CD14-positive monocyte (primary cell): ENCODE data around the gene SCP2. TPM values are rescaled to one million over a fixed set of nuclear protein-coding genes. Genes with fewer than 3 reads are reported as not detected.

Experiments
- DNase-seq, 3 donors: peaks; one replicate each; pipeline ENCODE4 v3.0.0-alpha.2; 2011 to 2022
- H2AFZ ChIP-seq: 2 replicates; pipeline ENCODE4 v1.6.0; 2012; ENCODE audit warnings: mild to moderate bottlenecking, low read depth, low read length, inconsistent platforms; ENCODE audit not compliant: insufficient read depth, poor library complexity, severe bottlenecking
- H3K27ac ChIP-seq, 2 donors: 1 replicate in 1 of 2; 2 replicates in 1 of 2; pipeline ENCODE4 v1.5.1; 2012 to 2013; ENCODE audit warnings: low read length in 2 of 2, control low read depth in 1 of 2, inconsistent platforms in 1 of 2, low read depth in 1 of 2, mild to moderate bottlenecking in 1 of 2
- H3K27me3 ChIP-seq, 2 donors: one replicate each; pipeline versions ENCODE4 v1.6.0 to v1.6.1; 2011 to 2013; ENCODE audit warnings: low read length in 2 of 2; ENCODE audit not compliant: control insufficient read depth in 2 of 2, insufficient read depth in 2 of 2
- H3K36me3 ChIP-seq, 2 donors: replicated peaks in 1 of 2; 1 replicate in 1 of 2; 2 replicates in 1 of 2; pipeline versions ENCODE4 v1.5.1 to v1.6.1; 2012 to 2013; ENCODE audit warnings: low read length in 2 of 2, control low read depth in 1 of 2, inconsistent platforms in 1 of 2, mild to moderate bottlenecking in 1 of 2; ENCODE audit not compliant: insufficient read depth in 2 of 2, control insufficient read depth in 1 of 2
- H3K4me1 ChIP-seq, 2 donors: 1 replicate in 1 of 2; 2 replicates in 1 of 2; pipeline versions ENCODE4 v1.5.1 to v1.6.1; 2012 to 2013; ENCODE audit warnings: low read length in 2 of 2, control low read depth in 1 of 2, inconsistent platforms in 1 of 2, mild to moderate bottlenecking in 1 of 2, moderate library complexity in 1 of 2; ENCODE audit not compliant: insufficient read depth in 2 of 2, control insufficient read depth in 1 of 2
- H3K4me2 ChIP-seq: replicated peaks from 2 replicates; pipeline ENCODE3; 2012; ENCODE audit warnings: low read length, moderate library complexity, mild to moderate bottlenecking; ENCODE audit not compliant: poor library complexity, severe bottlenecking; ENCODE audit errors: extremely low read depth
- H3K4me3 ChIP-seq, 3 experiments: fragments of 200-600 bp in 1 of 3; sonication (generic) in 1 of 3; replicated peaks in 1 of 3; 1 replicate in 2 of 3; 2 replicates in 1 of 3; pipeline ENCODE4 v1.5.1; 2011 to 2013; ENCODE audit warnings: low read length in 3 of 3, mild to moderate bottlenecking in 3 of 3, control low read depth in 2 of 3, low read depth in 2 of 3, inconsistent platforms in 1 of 3, moderate library complexity in 1 of 3
- H3K79me2 ChIP-seq: 2 replicates; pipeline ENCODE4 v1.6.0; 2012; ENCODE audit warnings: mild to moderate bottlenecking, control low read depth, inconsistent platforms, low read length, moderate library complexity; ENCODE audit not compliant: insufficient read depth
- H3K9ac ChIP-seq: 2 replicates; pipeline ENCODE4 v1.6.0; 2017; ENCODE audit warnings: low read length, mild to moderate bottlenecking; ENCODE audit not compliant: insufficient read depth, poor library complexity, severe bottlenecking
- H3K9me3 ChIP-seq, 2 donors: replicated peaks in 1 of 2; 1 replicate in 1 of 2; 2 replicates in 1 of 2; pipeline versions ENCODE4 v1.5.1 to v1.6.1; 2012 to 2013; ENCODE audit warnings: low read length in 2 of 2, control low read depth in 1 of 2; ENCODE audit not compliant: control insufficient read depth in 1 of 2, insufficient read depth in 1 of 2
- H4K20me1 ChIP-seq: 2 replicates; pipeline ENCODE4 v1.6.0; 2012; ENCODE audit warnings: mild to moderate bottlenecking, low read length, control low read depth, moderate library complexity; ENCODE audit not compliant: insufficient read depth
- H3K27ac Mint-ChIP-seq, 7 donors: one replicate each; pipeline ENCODE4 v1.8.0; 2020; ENCODE audit warnings: mild to moderate bottlenecking in 7 of 7, mixed read lengths in 7 of 7, moderate library complexity in 6 of 7, inconsistent platforms in 2 of 7
- H3K27me3 Mint-ChIP-seq, 3 donors: one replicate each; pipeline ENCODE4 v1.8.0; 2021 to 2022; ENCODE audit warnings: low read depth in 3 of 3, mild to moderate bottlenecking in 3 of 3, mixed read lengths in 3 of 3, moderate library complexity in 3 of 3, inconsistent platforms in 1 of 3
- H3K36me3 Mint-ChIP-seq, 2 donors: one replicate each; pipeline ENCODE4 v1.8.0; 2020; ENCODE audit warnings: mixed read lengths in 2 of 2, inconsistent platforms in 1 of 2, mild to moderate bottlenecking in 1 of 2
- H3K4me1 Mint-ChIP-seq: one replicate; pipeline ENCODE4 v1.8.0; 2020; ENCODE audit warnings: mild to moderate bottlenecking, mixed read lengths
- H3K4me3 Mint-ChIP-seq, 2 donors: one replicate each; pipeline ENCODE4 v1.8.0; 2020; ENCODE audit warnings: mild to moderate bottlenecking in 2 of 2, mixed read lengths in 2 of 2, moderate library complexity in 1 of 2
- H3K9me3 Mint-ChIP-seq, 7 donors: one replicate each; pipeline ENCODE4 v1.8.0; 2020 to 2022; ENCODE audit warnings: mixed read lengths in 7 of 7, mild to moderate bottlenecking in 6 of 7, moderate library complexity in 6 of 7, inconsistent platforms in 2 of 7
- WGBS: methylation state at CpG from one replicate; pipeline ENCODE4 v1.1.5; 2013; ENCODE audit warnings: missing lambda C conversion rate; ENCODE audit not compliant: insufficient coverage; 5-methylcytosine and 5-hydroxymethylcytosine counted together
- intact Hi-C, 2 donors: fragments of 100-400 bp; cut with micrococcal nuclease; formaldehyde crosslinking; loops; one replicate each; pipeline versions ENCODE4 v1.15.0 to v1.15.1; 2023
- polyA plus RNA-seq, 3 donors: library from polyadenylated mRNA; depleted of rRNA in 1 of 3; unstranded in 2 of 3; stranded (reverse) in 1 of 3; fragments of 300-500 nt in 2 of 3; fragments of >200 nt in 1 of 3; fragmentation: Illumina TruSeq in 2 of 3; gene quantifications; 1 replicate in 2 of 3; 2 replicates in 1 of 3; pipeline ENCODE4 v1.2.3, GENCODE V29; 2012 to 2021
- TF ChIP-seq, protein P1 (sequence below): fragments of 200-600 bp; IDR thresholded peaks from one replicate; pipeline ENCODE4 v1.8.0; 2022; ENCODE audit warnings: antibody characterized with exemption, mild to moderate bottlenecking

Gene SCP2
- polyA plus RNA-seq, 3 donors: 56.3 to 197 (median 156) TPM

- H2AFZ ChIP-seq: no peak overlapping the region
- Mint-ChIP-seq H3K9me3 (no peaks in the 10 kb centered on the region), H3K4me3 (no peak overlapping the region), H3K36me3 (peaks cover 29 to 32% of the 10 kb centered on the region in 2 donors), H3K4me1 (no peaks in the 10 kb centered on the region), H3K27ac (no peak overlapping the region), H3K27me3 (no peaks in the 10 kb centered on the region)
- no peaks in the 10 kb centered on the region for H3K4me1 ChIP-seq
- H3K4me2 ChIP-seq: no peak overlapping the region
- H3K9me3 ChIP-seq: no peaks in the 10 kb centered on the region
- no peak overlapping the region for H3K27ac ChIP-seq
- no peaks in the 10 kb centered on the region for H3K79me2 ChIP-seq
- no peak overlapping the region for H3K9ac ChIP-seq
- H3K36me3 ChIP-seq: peaks cover 2 to 9% of the 10 kb centered on the region in 2 donors
- H3K4me3 ChIP-seq: no peak overlapping the region
- intact Hi-C loops: no loop called here
- no peaks in the 10 kb centered on the region for H4K20me1 ChIP-seq
- 98% methylated on average over 5 of the region's 6 CpGs for WGBS
- H3K27me3 ChIP-seq: no peaks in the 10 kb centered on the region
- TF ChIP-seq, protein P1, sequence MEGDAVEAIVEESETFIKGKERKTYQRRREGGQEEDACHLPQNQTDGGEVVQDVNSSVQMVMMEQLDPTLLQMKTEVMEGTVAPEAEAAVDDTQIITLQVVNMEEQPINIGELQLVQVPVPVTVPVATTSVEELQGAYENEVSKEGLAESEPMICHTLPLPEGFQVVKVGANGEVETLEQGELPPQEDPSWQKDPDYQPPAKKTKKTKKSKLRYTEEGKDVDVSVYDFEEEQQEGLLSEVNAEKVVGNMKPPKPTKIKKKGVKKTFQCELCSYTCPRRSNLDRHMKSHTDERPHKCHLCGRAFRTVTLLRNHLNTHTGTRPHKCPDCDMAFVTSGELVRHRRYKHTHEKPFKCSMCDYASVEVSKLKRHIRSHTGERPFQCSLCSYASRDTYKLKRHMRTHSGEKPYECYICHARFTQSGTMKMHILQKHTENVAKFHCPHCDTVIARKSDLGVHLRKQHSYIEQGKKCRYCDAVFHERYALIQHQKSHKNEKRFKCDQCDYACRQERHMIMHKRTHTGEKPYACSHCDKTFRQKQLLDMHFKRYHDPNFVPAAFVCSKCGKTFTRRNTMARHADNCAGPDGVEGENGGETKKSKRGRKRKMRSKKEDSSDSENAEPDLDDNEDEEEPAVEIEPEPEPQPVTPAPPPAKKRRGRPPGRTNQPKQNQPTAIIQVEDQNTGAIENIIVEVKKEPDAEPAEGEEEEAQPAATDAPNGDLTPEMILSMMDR: no peak
- DNase-seq: no peak
Observed at GRCh38 chr1:52994656-52995055, 67.6 kb downstream of the SCP2 start.

DNA sequence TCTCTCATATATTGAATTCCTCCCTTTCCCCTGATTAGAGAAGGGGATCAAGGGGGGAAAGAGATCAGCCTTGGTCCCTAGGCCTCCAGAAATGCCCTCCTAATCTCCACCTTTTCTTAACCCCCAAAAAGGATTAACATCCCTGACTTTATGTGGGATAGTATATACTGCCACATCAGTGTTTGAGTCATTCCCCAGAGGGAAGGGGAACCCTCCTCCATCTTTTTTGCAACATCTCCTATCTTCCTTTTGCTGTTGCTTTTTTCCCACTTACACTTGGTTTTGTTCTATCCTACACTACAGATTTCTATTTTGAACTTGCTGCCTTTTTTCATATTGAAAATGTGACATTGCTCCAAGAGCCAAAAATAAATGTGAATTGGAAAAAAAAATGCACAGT lies 69.6 kb downstream of the SCP2 start:
- H2AFZ ChIP-seq: no peak overlapping the region
- Mint-ChIP-seq H3K27ac (no peak overlapping the region), H3K9me3 (no peaks in the 10 kb centered on the region), H3K36me3 (peaks cover 20 to 28% of the 10 kb centered on the region in 2 donors), H3K4me3 (no peak overlapping the region), H3K4me1 (peaks cover 6% of the 10 kb centered on the region), H3K27me3 (no peaks in the 10 kb centered on the region)
- H3K9me3 ChIP-seq: no peaks in the 10 kb centered on the region
- TF ChIP-seq, protein P1: no peak
- no peak overlapping the region for H3K27ac ChIP-seq
- no peak overlapping the region for H3K9ac ChIP-seq
- DNase-seq: no peak
- H3K4me2 ChIP-seq: no peak overlapping the region
- H4K20me1 ChIP-seq: no peaks in the 10 kb centered on the region
- intact Hi-C loops: no loop called here
- H3K79me2 ChIP-seq: no peaks in the 10 kb centered on the region
- peaks cover 2 to 9% of the 10 kb centered on the region in 2 donors for H3K36me3 ChIP-seq
- H3K27me3 ChIP-seq: no peaks in the 10 kb centered on the region
- H3K4me1 ChIP-seq: no peaks in the 10 kb centered on the region
- no peak overlapping the region for H3K4me3 ChIP-seq
